ENCODE results near the gene TP53RK. TPM values are rescaled to one million over a fixed set of nuclear protein-coding genes. Genes with fewer than 3 reads are reported as not detected.

The TP53RK gene
- total and polyA plus RNA-seq, 2 of the 13 experiments (the other 11 are each of a cell fraction or from before 2014, with no cell fraction given) = 12.9 to 25.5 TPM

DNA sequence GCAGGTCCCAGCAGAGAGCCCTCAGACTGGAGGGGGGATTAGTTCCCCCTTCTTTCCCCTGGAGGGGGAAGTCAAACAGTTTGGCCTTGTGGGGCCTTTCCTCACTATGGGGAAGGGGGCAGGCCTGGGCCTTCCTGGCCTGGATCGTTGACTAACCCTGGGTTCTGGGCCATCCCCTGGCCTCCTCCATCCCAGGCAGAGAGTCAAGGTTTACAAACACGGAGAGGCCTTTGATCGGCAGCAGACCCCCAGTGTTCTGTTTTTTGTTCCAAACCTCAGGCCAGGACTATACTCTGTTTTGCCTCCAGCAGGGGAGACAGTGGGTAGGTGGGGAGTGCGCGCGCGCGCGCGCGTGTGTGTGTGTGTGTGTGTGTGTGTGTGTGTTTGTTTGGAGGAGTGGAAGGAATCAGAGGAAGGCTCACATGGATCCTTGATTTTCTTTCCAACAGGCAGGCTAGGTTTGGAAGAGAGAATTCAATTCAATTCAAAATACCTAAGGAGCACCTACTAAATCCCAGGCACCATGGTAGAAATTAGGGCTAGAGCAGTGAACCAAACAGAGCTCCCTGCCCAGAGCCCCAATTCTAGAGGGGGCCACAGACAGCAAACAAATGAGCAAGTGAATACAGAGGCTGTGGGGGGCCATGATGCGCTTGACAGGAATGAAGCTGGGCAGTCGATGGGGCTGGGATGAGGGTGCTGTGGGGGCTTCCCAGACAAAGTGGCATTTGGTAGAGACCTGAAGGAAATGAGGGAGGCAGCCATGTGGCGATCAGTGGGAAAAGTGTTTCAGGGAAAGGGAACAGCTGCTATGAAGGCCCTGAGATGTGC, 14.8 kb downstream of the TP53RK start (continued):
- TF ChIP-seq SP1 (IDR thresholded peaks at IDR 0.05) (no peak), SP1 (CRISPR knock-in tag; IDR thresholded peaks at IDR 0.05) (no peak), CBX2 (IDR thresholded peaks at IDR 0.05; ENCODE audit: low read depth, low read length) (no peak), CBX2 (CRISPR knock-in tag; IDR thresholded peaks at IDR 0.05; ENCODE audit: low read depth) (no peak), ZNF644 (CRISPR knock-in tag; IDR thresholded peaks at IDR 0.05; ENCODE audit: low read depth) (peak; percentile 92), TBX2 (CRISPR knock-in tag; IDR thresholded peaks at IDR 0.05; ENCODE audit: borderline replicate concordance) (peak; percentile 96), GPN1 (CRISPR knock-in tag; IDR thresholded peaks at IDR 0.05; ENCODE audit: borderline replicate concordance) (no peak), ZBTB7A (CRISPR knock-in tag; IDR thresholded peaks at IDR 0.05) (peak; percentile 97), ZNF441 (CRISPR knock-in tag; IDR thresholded peaks at IDR 0.05; ENCODE audit: borderline replicate concordance) (0 out of 2 replicates have a peak, but pooled peaks have one; percentile 56), NR2F2 (IDR thresholded peaks at IDR 0.05; ENCODE audit: borderline replicate concordance, low read depth) (peak; percentile 82; the same call in 1 of the 2 replicates), ZNF567 (CRISPR knock-in tag; IDR thresholded peaks at IDR 0.05; ENCODE audit: borderline replicate concordance) (peak; percentile 65; the same call in 1 of the 2 replicates), POLR2AphosphoS5 (IDR thresholded peaks at IDR 0.05; ENCODE audit: low read depth, low read length) (peak; percentile 33; the same call in 1 of the 2 replicates), PHB2 (IDR thresholded peaks at IDR 0.05; ENCODE audit: partially characterized antibody) (no peak), ZKSCAN1 (IDR thresholded peaks at IDR 0.05; ENCODE audit: low read length) (no peak), ZNF101 (CRISPR knock-in tag; IDR thresholded peaks at IDR 0.05; ENCODE audit: borderline replicate concordance, low read depth) (0 out of 2 replicates have a peak, but pooled peaks have one; percentile 13), SOX13 (IDR thresholded peaks at IDR 0.05) (peak; percentile 9; the same call in 1 of the 2 replicates), SOX13 (CRISPR knock-in tag; conservative IDR thresholded peaks at IDR 0.05 in 1 of 2, IDR thresholded peaks at IDR 0.05 in 1 of 2) (peak in 1 of 2 experiments; percentile 90; a peak in 2 of 4 replicates), ATM (IDR thresholded peaks at IDR 0.05; ENCODE audit: borderline replicate concordance) (no peak), ZNF670 (CRISPR knock-in tag; IDR thresholded peaks at IDR 0.05; ENCODE audit: borderline replicate concordance) (peak; percentile 84), ZFP36L2 (CRISPR knock-in tag; IDR thresholded peaks at IDR 0.05) (no peak), ELF1 (CRISPR knock-in tag; IDR thresholded peaks at IDR 0.05) (peak; percentile 76), SRSF9 (IDR thresholded peaks at IDR 0.05; ENCODE audit: borderline replicate concordance, insufficient read depth, low read depth, low read length, poor library complexity, severe bottlenecking) (no peak), FOSL1 (CRISPR knock-in tag; IDR thresholded peaks at IDR 0.05; ENCODE audit: borderline replicate concordance) (no peak), KLF16 (CRISPR knock-in tag; IDR thresholded peaks at IDR 0.05) (peak in 1 of 2 experiments; percentile 80; a peak in 2 of 4 replicates), KMT2B (CRISPR knock-in tag; IDR thresholded peaks at IDR 0.05) (no peak), POLR2A (IDR thresholded peaks at IDR 0.05; ENCODE audit: insufficient read depth in 1 of 2, low read depth in 2 of 2, low read length in 2 of 2) (no peak), ZNF550 (CRISPR knock-in tag; IDR thresholded peaks at IDR 0.05; ENCODE audit: borderline replicate concordance) (0 out of 2 replicates have a peak, but pooled peaks have one; percentile 32), SIN3B (IDR thresholded peaks at IDR 0.05; ENCODE audit: low read length) (no peak; the same call in 1 of the 2 replicates), ZNF367 (CRISPR knock-in tag; IDR thresholded peaks at IDR 0.05; ENCODE audit: borderline replicate concordance) (no peak), ZNF44 (CRISPR knock-in tag; IDR thresholded peaks at IDR 0.05) (peak; percentile 11; the same call in 1 of the 2 replicates)
- TF ChIP-seq, protein P1, sequence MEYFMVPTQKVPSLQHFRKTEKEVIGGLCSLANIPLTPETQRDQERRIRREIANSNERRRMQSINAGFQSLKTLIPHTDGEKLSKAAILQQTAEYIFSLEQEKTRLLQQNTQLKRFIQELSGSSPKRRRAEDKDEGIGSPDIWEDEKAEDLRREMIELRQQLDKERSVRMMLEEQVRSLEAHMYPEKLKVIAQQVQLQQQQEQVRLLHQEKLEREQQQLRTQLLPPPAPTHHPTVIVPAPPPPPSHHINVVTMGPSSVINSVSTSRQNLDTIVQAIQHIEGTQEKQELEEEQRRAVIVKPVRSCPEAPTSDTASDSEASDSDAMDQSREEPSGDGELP (IDR thresholded peaks at IDR 0.05; ENCODE audit: borderline replicate concordance, low read depth) = no peak
- TF ChIP-seq, protein P2, sequence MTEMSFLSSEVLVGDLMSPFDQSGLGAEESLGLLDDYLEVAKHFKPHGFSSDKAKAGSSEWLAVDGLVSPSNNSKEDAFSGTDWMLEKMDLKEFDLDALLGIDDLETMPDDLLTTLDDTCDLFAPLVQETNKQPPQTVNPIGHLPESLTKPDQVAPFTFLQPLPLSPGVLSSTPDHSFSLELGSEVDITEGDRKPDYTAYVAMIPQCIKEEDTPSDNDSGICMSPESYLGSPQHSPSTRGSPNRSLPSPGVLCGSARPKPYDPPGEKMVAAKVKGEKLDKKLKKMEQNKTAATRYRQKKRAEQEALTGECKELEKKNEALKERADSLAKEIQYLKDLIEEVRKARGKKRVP (CRISPR knock-in tag; IDR thresholded peaks at IDR 0.05) = no peak

All from HepG2 (cell line).